GM10248 (cell line): ENCODE results near the gene TTC16.

Experiments
- CTCF ChIA-PET: fragments of 300-600 bp; sonication (Branson Sonifier 250); formaldehyde crosslinking; extraction: SDS; loops from one replicate; lab custom pipeline; 2021; ENCODE audit warnings: antibody characterized with exemption; lab: Yijun Ruan, JAX
- POLR2A ChIA-PET: fragments of 350-650 bp; sonication (Branson Sonifier 250); formaldehyde crosslinking; extraction: SDS; loops from one replicate; lab custom pipeline; 2020; ENCODE audit warnings: antibody characterized with exemption; lab: Yijun Ruan, JAX
- DNase-seq: peaks from one replicate; pipeline ENCODE4 v3.0.0; 2012; ENCODE audit errors: extremely low spot score
- TF ChIP-seq, protein P1 (sequence below): IDR thresholded peaks from 2 replicates; pipeline ENCODE4 v1.5.1; 2012; ENCODE audit warnings: mild to moderate bottlenecking, low read depth; ENCODE audit errors: extremely low read depth, missing control alignments, control extremely low read depth

Gene TTC16

GRCh38 chr9:127734247-127734746 lies 18.4 kb downstream of the TTC16 start:
- ChIA-PET CTCF (interaction anchor here (0.7 to 3.6 kb wide), 71 partner anchors 9 to 556 kb away, joined by 3 to 62 read pairs (median 5); partner anchors contain the start of genes CDK9, CFAP157, DPM2 and FPGS), POLR2A (interaction anchor here (0.7 to 1.4 kb wide), 3 partner anchors 19 to 136 kb away, joined by 3 to 4 read pairs (median 3); partner anchors contain the start of genes PTRH1 and TTC16)
- TF ChIP-seq, protein P1, sequence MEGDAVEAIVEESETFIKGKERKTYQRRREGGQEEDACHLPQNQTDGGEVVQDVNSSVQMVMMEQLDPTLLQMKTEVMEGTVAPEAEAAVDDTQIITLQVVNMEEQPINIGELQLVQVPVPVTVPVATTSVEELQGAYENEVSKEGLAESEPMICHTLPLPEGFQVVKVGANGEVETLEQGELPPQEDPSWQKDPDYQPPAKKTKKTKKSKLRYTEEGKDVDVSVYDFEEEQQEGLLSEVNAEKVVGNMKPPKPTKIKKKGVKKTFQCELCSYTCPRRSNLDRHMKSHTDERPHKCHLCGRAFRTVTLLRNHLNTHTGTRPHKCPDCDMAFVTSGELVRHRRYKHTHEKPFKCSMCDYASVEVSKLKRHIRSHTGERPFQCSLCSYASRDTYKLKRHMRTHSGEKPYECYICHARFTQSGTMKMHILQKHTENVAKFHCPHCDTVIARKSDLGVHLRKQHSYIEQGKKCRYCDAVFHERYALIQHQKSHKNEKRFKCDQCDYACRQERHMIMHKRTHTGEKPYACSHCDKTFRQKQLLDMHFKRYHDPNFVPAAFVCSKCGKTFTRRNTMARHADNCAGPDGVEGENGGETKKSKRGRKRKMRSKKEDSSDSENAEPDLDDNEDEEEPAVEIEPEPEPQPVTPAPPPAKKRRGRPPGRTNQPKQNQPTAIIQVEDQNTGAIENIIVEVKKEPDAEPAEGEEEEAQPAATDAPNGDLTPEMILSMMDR = no peak
- DNase-seq = no peak

DNA sequence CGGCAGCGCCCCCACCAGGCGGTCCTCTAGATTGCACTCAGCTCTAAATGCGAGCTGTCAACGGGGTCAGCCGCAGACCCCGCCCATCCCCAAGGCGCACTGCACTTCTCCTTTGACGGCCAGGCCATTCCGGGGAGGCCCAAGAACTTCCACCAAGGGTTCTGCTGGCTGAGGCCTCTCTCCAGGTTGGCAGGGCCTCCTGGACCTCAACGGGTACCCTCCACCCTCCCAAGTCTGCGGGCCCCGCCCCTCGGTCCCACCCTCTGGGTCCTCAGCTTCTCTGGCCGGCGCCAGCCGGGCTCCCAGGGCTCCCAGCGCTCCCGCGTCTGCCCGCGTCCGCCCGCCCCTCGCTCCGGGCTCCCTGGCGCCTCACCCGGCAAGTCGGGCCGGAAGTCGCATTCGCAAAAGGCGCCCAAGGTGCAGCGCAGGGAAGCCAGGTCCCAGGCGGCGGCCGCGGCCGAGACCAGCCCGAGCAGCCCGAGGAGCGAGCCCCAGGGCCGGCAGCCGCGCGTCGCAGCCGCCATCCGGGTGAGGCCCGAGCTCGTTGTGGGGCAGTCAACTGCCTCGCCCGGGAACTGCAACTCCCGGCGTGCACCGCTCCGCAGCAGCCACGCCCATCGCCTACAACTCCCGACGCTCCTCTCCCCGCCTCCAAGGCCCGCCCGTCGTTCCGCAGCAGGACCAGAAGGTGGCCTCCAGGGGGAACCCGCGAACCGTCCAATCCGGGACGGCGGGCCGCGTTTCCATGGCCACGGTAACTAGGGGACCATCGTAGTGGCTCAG lies 19.1 kb downstream of the TTC16 start, which contains the start of gene TOR2A:
Gene TOR2A, minus strand, starts transcription at position 548 of the 783 bp plus-strand sequence. Its CDS starts 24 bp downstream, at position 524.
- POLR2A ChIA-PET = interaction anchor here (0.6 to 1.4 kb wide), 7 partner anchors 19 to 204 kb away, joined by 3 to 5 read pairs (median 3); partner anchors contain the start of genes PTRH1, ST6GALNAC4 and TTC16
- CTCF ChIA-PET = interaction anchor here (0.6 to 3.6 kb wide), 81 partner anchors 9 to 556 kb away, joined by 3 to 62 read pairs (median 5); partner anchors contain the start of genes CDK9, CFAP157, DPM2 and FPGS
- TF ChIP-seq, protein P1 = peak; percentile 99
- DNase-seq = peak; percentile 99

DNA sequence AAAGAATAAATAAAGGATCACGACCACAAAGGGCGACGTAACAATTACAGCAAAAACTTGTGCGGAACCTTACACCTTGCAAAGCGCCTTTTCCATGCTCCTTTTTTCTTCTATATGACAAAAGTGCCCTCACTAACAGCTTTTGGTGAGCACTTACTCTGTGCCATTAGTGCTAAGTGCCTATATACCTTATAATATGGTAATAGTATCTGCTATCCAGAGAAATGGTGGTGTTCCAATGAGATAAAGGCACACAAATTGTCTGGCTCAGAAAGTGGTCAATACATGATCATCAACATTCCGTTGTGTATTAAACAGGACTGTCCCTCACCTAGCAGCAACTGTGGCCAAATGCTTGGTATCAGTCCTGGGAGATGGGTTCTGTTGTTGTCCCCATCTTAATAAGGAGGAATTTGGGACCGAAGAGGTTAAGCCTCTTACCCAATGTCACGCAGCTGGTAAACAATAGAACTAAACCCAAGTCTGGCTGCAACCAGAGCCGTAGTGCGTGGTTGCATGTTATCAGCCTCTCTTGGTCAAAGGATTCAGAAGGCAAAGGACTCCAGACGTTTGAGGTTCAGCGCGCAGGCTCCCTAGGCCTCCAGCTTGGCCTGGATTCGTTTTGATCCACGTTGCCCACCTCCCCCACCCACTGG lies 19.8 kb downstream of the TTC16 start:
- CTCF ChIA-PET = interaction anchor here (0.9 to 3.6 kb wide), 50 partner anchors 9 to 235 kb away, joined by 3 to 62 read pairs (median 6); partner anchors contain the start of genes CDK9, CFAP157, FPGS and PTRH1
- no peak for DNase-seq
- POLR2A ChIA-PET = interaction anchor here (0.6 to 1.4 kb wide), 4 partner anchors 30 to 204 kb away, joined by 3 to 5 read pairs (median 3); partner anchors contain the start of gene ST6GALNAC4
- TF ChIP-seq, protein P1 = no peak

- no peak for DNase-seq
- ChIA-PET POLR2A (no interaction called here), CTCF (interaction anchor here (1.0 to 1.4 kb wide), 2 partner anchors 46 to 131 kb away, joined by 3 to 5 read pairs; no protein-coding TSS in a partner anchor)
- TF ChIP-seq, protein P1 = no peak
Observed at GRCh38 chr9:127738666-127739065, 22.8 kb downstream of the TTC16 start.

DNA sequence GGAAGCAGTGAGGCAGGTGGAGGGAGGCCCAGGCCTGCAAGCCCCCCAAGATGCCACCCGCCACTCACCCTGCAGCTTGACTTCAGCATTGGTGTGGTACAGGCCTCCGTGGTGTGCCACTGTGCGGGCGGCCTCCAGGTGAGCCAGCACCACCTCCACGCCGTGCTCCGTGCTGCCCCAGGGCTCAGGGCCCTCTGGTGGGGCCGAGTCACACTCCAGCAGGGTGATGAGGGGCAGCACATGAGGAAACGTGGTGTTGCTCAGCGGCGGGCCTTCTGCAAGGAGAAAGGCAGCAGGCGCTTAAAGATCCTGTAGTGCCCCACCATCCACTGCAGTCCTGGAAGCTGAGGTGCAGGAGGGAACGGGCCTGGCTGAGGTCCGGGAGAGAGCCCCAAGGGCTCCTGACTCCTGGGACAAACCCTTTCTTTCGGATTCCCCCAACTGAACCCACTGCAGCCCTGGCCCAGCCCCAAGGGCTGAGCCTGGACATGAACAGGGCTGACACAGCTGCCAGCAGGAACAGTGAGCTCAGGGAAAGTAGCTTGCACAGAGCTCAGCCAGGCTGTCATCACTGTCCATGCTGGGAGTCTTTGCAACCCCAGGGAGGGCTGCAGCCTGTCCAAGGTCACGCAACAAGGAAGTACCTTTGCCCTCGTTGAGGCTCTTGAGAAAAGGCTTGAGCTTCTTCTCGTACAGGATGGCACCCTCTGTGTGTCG lies 23.9 kb downstream of the TTC16 start:
- no peak for DNase-seq
- TF ChIP-seq, protein P1 = no peak
- ChIA-PET CTCF (interaction anchor here (1.1 to 4.7 kb wide), 4 partner anchors 24 to 181 kb away, joined by 3 to 17 read pairs (median 8); no protein-coding TSS in a partner anchor), POLR2A (no interaction called here)
